Measurements from ENCODE around the gene KRT39.

Gene KRT39

GRCh38 chr17:40916366-40916765, 50.4 kb downstream of the KRT39 start:
- no peak for TF ChIP-seq CTCF (IDR thresholded peaks at IDR 0.05; ENCODE audit: low read depth, low read length)
- H3K36me3 ChIP-seq, result no peaks in the 10 kb centered on the region
- no peak overlapping the region for H3K4me3 ChIP-seq (ENCODE audit: low read depth, low read length)
- H3K27me3 ChIP-seq (ENCODE audit: insufficient read depth, low read depth, severe bottlenecking), result no peaks in the 10 kb centered on the region
- no peaks in the 10 kb centered on the region for H3K9me3 ChIP-seq (ENCODE audit: severe bottlenecking)
- no peak for DNase-seq
- no peak overlapping the region for H3K27ac ChIP-seq

GRCh38 chr17:40915721-40916256, 51.0 kb downstream of the KRT39 start:
- no peak overlapping the region for H3K4me3 ChIP-seq (ENCODE audit: low read depth, low read length)
- no peaks in the 10 kb centered on the region for H3K27me3 ChIP-seq (ENCODE audit: insufficient read depth, low read depth, severe bottlenecking)
- H3K9me3 ChIP-seq (ENCODE audit: severe bottlenecking), result no peaks in the 10 kb centered on the region
- no peak for TF ChIP-seq CTCF (IDR thresholded peaks at IDR 0.05; ENCODE audit: low read depth, low read length)
- H3K27ac ChIP-seq, result no peak overlapping the region
- no peak for DNase-seq
- H3K36me3 ChIP-seq, result no peaks in the 10 kb centered on the region

- Histone ChIP-seq H3K36me3 (no peaks in the 10 kb centered on the region), H3K27me3 (ENCODE audit: insufficient read depth, low read depth, severe bottlenecking) (no peaks in the 10 kb centered on the region), H3K9me3 (ENCODE audit: severe bottlenecking) (no peaks in the 10 kb centered on the region), H3K4me3 (ENCODE audit: low read depth, low read length) (no peak overlapping the region), H3K27ac (no peak overlapping the region)
- TF ChIP-seq CTCF (IDR thresholded peaks at IDR 0.05; ENCODE audit: low read depth, low read length), result no peak
- DNase-seq, result no peak
These were observed 51.5 kb downstream of the KRT39 start for GRCh38 chr17:40915199-40915661.

GRCh38 chr17:40914075-40914855, 52.5 kb downstream of the KRT39 start:
- H3K9me3 ChIP-seq (ENCODE audit: severe bottlenecking), result no peaks in the 10 kb centered on the region
- no peak for DNase-seq
- TF ChIP-seq CTCF (IDR thresholded peaks at IDR 0.05; ENCODE audit: low read depth, low read length), result no peak
- H3K27ac ChIP-seq, result no peak overlapping the region
- H3K27me3 ChIP-seq (ENCODE audit: insufficient read depth, low read depth, severe bottlenecking), result no peaks in the 10 kb centered on the region
- H3K36me3 ChIP-seq, result no peaks in the 10 kb centered on the region
- no peak overlapping the region for H3K4me3 ChIP-seq (ENCODE audit: low read depth, low read length)

GRCh38 chr17:40912486-40913210, 54.1 kb downstream of the KRT39 start:
- Histone ChIP-seq H3K4me3 (ENCODE audit: low read depth, low read length) (no peak overlapping the region), H3K27ac (no peak overlapping the region), H3K36me3 (no peaks in the 10 kb centered on the region), H3K27me3 (ENCODE audit: insufficient read depth, low read depth, severe bottlenecking) (peaks cover 13% of the 10 kb centered on the region), H3K9me3 (ENCODE audit: severe bottlenecking) (no peaks in the 10 kb centered on the region)
- no peak for DNase-seq
- TF ChIP-seq CTCF (IDR thresholded peaks at IDR 0.05; ENCODE audit: low read depth, low read length), result no peak

Measured in WERI-Rb-1 (cell line).